HG03520 (cell line): ENCODE data around the gene GNAS-AS1.
"Not testable (repeated sequence)": the region's sequence is repeated elsewhere in the genome, so short reads cannot be mapped to it uniquely, and the experiment has no call there.

ENCODE experiments used
- ATAC-seq: cut with Tn5 transposase; IDR thresholded peaks from one replicate; pipeline ENCODE4 v1.9.1; 2021; ENCODE audit warnings: mild to moderate bottlenecking, moderate library complexity; ENCODE audit not compliant: unreplicated experiment

GNAS-AS1 gene

DNA sequence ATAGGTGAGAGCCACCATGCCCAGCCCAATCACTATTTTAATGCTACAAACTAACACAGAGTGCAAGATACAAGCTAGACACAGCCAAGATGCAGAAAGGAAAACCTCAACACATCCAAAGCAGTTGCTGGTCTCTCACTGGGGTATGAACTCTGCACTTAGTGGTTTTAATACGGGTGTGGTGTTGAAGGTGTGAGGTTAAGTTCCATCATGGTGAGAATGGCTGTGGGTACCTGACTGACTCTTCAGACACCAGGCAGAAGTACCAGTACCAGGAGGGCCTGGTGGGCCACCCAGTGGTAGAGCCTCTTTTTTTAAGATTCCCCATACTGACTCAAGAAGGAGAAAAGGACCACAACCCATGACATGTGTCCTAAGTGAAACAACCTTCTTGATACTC lies 13.0 kb downstream of the GNAS-AS1 start:
- no peak for ATAC-seq

DNA sequence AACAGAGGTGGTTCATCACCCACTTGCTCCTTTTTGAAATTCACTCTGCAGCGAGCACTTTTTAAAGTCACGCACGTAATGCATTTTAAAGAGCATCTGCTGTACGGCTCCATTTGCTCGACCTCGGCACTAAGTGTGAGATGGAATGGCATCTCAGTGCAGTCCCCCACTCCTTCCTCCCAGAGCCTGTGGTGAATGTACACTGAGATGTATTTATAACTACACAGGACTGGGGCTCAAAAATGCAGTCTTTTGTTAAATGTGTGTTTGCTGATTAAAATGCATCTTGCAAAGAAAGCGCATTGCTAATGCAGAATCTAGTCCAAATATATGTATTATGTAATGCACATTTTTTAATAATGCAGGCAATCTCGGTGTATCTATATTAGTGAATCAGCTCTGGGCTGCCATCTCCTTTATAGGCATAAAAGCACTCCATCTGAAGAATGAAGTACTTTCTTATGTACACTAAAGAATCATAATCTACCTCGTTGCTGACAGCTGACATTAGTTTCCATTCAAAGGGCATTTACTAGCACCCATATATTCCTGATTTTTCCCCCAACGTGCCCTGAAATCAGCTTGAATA lies 14.0 kb downstream of the GNAS-AS1 start:
- ATAC-seq: no peak

- ATAC-seq: no peak
These were observed 15.5 kb downstream of the GNAS-AS1 start for GRCh38 chr20:58835231-58835630.

- no peak for ATAC-seq
These were observed 16.8 kb downstream of the GNAS-AS1 start for GRCh38 chr20:58833921-58834320.

- no peak for ATAC-seq
These were observed 18.2 kb downstream of the GNAS-AS1 start for GRCh38 chr20:58832457-58832856.

DNA sequence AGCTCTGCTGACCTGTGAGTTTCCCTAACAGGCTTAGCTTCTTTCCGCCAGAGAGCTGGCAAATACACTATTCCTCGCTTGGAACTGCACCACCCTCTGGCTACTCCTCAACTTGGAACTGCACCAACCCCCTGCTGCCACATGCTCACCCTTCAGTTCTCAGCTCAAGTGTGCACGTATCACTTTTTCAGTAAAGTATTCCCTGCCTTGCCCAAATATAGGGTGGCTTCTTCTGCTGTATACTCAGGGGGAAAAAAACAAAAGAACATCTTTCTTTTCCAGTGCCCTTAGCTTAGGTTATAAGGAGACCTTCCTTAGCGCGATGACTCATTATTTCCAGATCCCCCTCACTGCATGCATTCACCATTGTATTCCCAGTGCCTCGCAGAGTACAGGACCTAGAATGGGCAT lies 21.2 kb downstream of the GNAS-AS1 start:
- no peak for ATAC-seq

GRCh38 chr20:58828804-58829203 lies 21.9 kb downstream of the GNAS-AS1 start:
- not testable (repeated sequence) for ATAC-seq

GRCh38 chr20:58828136-58828535 lies 22.6 kb downstream of the GNAS-AS1 start:
- ATAC-seq: no peak

- ATAC-seq: no peak
These were observed 24.4 kb downstream of the GNAS-AS1 start for GRCh38 chr20:58826271-58826670.

GRCh38 chr20:58825450-58825849 lies 25.3 kb downstream of the GNAS-AS1 start:
- no peak for ATAC-seq

DNA sequence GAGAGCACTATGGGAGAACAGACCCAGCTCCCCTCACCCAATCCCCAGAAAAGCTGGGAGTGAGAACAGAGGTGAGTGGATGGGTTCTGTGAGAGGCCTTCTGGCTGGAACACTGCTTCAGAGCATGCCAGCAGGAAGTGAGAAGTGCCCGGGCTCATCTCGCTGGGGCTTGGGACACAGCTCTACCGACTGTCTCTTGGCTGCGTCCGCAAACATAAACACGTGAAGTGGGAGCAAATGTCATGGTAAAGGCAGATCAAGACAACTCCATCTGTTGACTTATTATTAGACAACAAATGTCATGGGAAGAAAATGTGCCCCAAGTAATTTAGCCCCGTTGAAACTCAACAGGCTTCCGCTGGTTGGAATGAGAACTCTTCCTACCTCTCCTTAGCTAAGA lies 25.9 kb downstream of the GNAS-AS1 start:
- ATAC-seq: no peak

DNA sequence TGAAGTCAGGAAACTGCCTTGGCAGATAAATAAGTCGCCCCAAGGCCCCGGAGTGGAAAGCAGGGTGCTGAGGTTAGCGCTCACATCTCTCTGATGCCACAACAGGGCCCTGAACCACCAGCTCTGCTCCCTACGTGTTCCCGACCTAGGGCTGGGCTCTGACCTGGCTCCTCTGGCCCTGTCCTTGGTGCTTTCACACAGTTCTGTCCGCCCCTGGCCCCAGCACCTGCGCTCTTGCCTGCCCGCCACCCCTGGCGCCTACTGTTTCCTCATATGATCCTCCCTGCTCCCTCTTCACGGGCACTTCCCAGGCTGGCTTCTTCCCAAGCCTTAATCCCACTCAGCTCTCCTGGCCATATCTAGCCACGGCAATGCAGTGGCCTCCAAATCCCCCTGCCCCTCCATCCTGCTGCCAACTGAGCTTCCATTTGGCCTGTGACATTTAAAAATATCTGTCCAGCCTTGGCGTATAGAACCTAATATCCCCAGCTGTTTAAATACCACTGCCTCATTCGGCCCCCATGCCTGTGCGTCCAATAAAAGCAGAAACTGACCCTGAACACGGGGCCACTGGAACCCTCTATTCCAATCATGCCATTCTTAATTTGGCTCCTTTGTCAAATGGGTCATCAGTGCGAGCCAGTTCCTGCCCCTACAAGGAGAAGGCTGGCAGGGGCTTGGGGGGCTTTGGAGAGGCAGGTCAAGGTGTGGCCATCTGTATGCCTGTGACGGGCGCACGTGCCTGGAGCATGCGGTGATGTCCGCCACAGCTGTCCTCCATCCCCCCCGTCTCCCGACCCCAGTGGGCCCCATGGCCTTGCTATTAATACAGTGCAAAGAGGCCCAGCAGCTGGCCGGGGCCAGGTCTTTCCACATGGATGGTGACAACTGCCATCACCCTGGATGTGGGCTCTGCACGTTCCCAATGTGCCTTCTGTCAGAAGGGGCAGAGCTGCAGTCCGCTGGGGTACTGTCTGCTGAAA lies 27.7 kb downstream of the GNAS-AS1 start:
- ATAC-seq: no peak

- ATAC-seq: no peak
These were observed 28.6 kb downstream of the GNAS-AS1 start for GRCh38 chr20:58822149-58822548.

DNA sequence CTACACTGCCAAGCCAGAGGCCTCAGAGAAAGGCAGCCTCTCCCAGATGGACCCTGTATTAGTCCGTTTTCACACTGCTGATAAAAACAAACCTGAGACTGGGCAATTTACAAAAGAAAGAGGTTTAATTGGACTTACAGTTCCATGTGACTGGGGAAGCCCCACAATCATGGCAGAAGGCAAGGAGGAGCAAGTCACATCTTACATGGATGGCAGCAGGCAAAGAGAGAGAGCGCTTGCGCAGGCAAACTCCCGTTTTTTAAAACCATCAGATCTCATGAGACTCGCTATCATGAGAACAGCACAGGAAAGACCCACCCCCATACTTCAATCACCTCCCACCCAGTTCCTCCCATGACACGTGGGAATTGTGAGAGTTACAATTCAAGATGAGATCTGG lies 30.2 kb downstream of the GNAS-AS1 start:
- not testable (repeated sequence) for ATAC-seq

- ATAC-seq: no peak
These were observed 30.8 kb downstream of the GNAS-AS1 start for GRCh38 chr20:58819921-58820320.

GRCh38 chr20:58818586-58819285 lies 32.0 kb downstream of the GNAS-AS1 start:
- ATAC-seq: no peak

DNA sequence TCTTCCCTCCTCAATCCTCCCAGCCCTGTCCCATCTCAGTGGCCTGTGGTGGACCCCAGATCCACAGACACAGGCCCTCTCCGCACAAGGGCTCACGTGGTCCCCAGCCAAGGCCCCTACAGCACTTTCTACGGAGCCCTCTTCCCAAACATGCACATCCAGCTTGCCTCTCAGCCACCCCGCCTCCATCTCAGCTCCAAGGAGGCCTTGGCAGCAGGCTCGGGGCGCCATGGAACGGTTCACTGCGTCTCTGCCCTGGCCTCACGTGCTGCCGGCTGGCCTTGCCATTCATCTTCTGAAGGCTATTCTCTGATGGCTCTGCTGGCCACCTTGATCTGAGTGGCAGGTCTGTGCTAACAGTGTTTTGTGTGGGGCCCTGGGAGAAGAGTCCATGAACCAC lies 33.0 kb downstream of the GNAS-AS1 start:
- ATAC-seq: no peak

GRCh38 chr20:58816957-58817651 lies 33.6 kb downstream of the GNAS-AS1 start:
- ATAC-seq: no peak

GRCh38 chr20:58816051-58816450 lies 34.7 kb downstream of the GNAS-AS1 start:
- ATAC-seq: no peak

- no peak for ATAC-seq
These were observed 35.3 kb downstream of the GNAS-AS1 start for GRCh38 chr20:58815448-58815847.

DNA sequence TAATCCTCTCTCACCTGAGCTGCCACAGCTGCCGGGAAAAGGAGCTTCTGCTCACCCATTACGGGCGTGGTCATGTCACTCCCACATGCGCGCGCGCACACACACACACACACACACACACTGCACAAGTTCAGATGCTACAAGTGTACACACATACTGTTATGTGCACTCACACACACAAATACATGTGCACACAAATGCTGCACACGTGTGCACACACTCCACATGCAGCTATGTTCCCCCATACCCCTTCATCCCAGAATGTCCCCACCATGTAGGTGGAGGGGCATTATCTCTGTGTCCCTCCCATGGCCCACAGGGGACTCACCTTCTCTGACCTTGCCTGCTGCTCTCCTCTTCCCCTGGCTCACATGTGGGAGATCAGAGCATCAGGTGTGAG lies 37.3 kb downstream of the GNAS-AS1 start:
- ATAC-seq: no peak
